GM21423 (cell line): ENCODE measurements around the gene KAZN.

Experiments used
- ATAC-seq: cut with Tn5 transposase; IDR thresholded peaks from one replicate; pipeline ENCODE4 v1.9.1; 2021; ENCODE audit warnings: mild to moderate bottlenecking, moderate library complexity; ENCODE audit not compliant: unreplicated experiment

The KAZN gene

GRCh38 chr1:15141935-15142539 is 543.6 kb downstream of the KAZN start:
- ATAC-seq, result no peak

- ATAC-seq, result no peak
Observed at GRCh38 chr1:15145327-15145726, 546.8 kb downstream of the KAZN start.

DNA sequence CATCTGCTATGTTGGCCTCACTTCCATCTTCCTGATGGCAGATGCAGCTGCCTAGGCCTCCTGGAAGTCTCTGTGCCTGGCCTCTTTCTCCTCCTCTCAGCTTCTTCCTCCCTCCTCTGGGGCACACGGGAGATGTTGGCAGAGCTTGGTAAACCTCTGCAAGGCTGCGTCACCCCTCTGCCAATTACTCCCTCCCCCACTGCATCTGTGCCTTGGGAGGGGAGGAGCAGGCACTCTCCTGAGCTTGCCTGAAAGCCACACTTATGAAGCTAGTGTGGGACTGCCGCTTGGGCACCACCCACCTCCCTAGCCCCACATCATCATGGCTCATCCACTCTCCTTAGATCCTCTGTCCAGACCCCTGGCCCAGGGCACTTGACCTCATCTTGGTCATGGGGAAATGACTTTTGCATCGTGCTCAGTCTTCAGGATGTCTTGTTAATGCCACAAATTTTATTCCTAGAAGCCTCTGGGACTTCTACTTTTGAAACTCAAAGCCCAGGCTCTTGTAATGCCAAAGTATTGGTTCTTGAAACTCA is 547.7 kb downstream of the KAZN start:
- no peak for ATAC-seq

- no peak for ATAC-seq
Observed at GRCh38 chr1:15146971-15147376, 548.5 kb downstream of the KAZN start.

GRCh38 chr1:15148004-15148403 is 549.5 kb downstream of the KAZN start:
- ATAC-seq, result no peak

DNA sequence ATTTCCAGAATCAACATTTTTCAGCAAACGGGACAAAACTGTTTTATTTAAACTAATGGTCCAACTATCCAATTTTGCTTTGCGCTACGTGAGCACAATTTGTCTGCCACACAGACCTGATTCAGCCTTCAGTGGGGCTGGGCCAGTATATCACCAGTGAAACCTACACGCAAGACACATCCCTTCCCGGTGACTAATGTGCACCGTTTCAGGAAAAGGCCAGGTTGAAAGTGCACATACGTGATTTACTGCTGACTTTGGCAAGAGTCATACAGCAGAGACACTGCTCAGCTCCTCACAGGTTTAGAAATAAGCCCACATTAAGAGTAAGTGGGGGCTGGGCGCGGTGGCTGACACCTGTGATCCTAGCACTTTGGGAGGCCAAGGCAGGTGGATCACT is 550.0 kb downstream of the KAZN start:
- ATAC-seq, result no peak

GRCh38 chr1:15148941-15149340 is 550.5 kb downstream of the KAZN start:
- ATAC-seq, result no peak

DNA sequence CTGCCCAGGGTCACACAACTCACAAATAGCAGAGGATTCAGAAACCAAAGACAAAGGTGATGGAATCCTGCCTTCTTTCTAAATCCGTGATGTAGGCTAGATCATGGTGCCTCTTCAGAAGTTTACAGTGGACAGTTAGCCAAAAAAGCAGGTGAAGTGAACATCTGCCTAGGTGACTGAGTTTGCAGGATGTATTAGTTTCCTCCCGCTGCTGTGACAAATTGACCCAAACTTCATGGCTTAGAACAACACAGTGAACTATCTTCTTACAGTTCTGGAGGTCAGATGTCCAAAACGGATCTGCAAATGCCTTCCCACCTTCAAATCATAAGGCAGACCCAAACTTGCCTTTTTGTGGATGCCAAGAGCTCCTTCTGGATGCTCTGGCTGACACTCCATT is 551.9 kb downstream of the KAZN start:
- no peak for ATAC-seq

DNA sequence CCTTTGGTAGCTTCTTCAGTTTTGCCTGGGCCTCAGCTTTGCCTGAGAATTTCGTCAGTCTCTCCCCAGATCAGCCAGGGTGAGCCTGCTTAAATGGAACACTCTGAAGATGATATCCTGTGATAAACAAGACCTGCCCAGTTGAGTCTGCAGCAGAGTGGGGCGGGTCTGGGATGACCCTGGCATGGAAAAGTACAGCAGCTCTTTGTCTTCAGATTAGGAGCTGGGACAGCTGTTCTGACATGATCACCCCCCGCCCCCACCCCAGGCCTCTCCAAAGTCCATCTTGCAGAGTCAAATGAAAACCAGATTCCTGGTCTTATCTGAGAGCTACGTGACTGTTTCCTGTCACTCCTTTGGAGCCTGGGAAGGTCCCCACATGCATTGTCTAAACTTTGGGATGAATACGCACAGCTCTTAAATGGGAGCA is 552.9 kb downstream of the KAZN start:
- no peak for ATAC-seq

DNA sequence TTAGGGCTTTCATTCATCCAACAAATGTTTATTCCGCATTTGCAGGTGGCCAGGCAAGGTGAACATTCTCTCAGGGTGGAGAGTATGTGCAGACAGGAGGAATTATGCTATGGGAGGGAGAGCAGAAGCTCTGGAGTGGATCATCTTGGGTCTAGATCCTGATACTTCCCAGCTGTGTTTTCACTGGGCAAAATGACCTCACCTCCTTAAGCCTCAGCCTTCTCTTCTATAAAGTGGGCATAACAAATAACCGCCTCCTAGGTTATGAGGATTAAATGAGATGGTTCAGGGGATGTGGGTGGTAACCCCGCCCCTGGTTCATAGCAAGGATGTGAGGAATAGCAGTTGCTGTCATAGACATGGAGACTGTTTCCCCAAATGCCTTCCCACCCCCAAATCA is 553.4 kb downstream of the KAZN start:
- no peak for ATAC-seq

- ATAC-seq, result no peak
Observed at GRCh38 chr1:15152318-15153183, 554.1 kb downstream of the KAZN start.

DNA sequence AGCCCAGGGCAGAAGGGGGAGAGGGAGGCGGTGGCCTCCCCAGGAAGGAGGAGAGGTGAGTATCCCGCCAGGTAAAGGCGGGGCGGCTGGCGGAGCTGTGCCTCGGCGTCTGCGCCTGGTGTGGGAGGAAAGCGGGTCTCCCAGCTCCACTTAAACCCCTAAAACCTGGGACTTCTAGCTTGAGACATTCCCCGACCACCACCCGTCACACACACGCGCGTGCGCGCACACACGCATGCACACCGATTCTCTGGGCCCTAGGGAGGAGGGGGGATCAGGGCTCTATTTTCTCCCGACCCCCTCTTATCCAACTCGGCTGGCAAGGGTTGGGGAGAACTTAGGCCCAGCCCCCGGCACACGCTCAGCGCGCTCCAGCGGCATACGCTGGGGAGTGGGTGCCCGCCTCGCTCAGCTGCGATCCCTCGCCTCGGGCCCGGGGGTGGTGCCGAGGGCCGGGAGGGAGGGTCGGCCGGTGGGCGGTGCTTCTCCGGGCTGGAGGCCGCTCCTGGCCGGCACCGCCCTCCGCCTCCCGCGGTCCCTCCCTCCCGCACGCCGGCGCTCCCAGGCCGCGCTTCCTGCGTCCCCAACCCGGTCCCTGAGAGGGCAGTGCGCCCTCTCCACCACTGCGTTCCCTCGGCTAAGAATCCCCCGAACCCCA is 554.8 kb downstream of the KAZN start, which contains the start of gene TMEM51:
TSS of gene TMEM51 (plus strand) at position 564 of the 658 bp plus-strand sequence. CDS start 61,341 bp downstream, outside the sequence.
- no peak for ATAC-seq

DNA sequence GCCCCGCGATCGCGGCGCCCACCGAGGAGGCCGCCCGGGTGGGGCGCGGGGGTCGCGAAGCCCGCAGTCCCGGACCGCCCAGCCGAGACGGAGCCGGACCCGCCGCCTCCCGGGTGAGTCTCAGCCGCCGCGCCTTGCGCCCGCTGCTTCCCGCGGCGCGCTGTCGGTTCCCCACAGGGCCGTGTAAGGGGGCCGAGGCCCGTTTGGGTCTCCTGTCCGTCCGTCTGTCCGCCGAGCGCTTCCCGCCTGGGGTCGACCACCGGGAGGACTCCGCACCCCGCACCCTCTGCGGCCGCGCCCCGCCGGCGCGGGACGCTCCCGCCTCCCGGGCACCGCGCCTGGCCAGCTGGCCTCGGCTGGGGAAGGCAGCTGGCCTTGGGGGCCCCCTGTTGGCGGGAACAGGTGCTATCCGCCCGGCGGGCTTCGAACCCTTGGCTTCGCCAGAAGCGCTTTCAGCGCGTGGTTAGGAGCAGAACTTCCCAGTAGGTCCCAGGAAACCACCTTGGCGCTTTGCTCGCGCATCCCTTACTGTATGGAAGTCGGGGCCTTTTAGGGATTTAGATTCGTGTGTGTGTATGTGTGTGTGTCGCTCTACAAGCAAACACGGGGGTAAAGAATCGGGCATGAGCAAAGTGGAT is 555.5 kb downstream of the KAZN start:
- no peak for ATAC-seq

DNA sequence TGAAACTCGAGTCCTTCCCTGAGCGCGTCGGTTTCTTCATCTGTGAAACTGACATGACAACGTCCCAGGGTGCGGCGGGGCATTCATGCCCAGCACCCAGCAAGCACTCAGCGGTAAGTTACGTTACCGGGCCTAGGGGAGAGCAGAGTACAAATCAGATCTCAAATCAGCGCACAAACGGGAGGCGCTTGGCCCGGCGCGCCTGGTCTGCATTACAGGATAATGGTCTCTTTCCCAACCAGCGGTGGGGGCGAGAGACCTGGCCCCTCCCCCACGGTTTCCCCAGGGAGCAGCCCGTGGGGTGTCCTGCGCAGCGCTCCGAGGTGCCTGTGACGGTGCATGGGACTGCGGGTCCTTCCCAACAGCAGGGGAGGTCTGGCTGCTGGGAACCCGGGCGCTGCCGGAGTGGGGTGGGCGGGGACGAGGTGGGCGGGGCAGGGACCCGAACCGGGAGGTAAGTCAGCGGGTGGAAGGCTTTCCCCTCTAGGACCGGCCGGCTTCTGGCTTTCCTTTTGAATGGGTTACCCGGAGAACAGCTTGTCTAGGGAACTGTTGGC is 556.1 kb downstream of the KAZN start:
- ATAC-seq, result no peak

DNA sequence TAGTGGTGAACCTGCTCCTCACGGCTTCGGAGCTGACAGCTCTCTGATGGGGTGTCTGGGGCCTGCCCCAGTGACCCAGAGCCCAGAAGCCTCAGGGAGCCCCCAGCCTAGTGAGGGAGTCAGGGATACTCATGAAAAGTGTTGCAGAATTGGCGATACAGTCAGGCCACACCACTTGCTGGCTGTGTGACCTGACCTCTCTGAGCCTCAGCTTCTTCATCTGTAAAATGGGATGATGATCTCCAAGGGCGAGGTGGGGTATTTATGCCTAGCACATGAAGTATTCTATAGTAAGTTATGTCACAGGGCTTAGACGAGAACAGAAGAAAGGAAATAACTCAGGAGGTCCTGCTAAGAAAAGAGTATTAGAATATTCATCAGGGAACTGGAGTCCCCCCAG is 556.7 kb downstream of the KAZN start:
- ATAC-seq, result no peak

- no peak for ATAC-seq
Observed at GRCh38 chr1:15155888-15156741, 557.6 kb downstream of the KAZN start.

DNA sequence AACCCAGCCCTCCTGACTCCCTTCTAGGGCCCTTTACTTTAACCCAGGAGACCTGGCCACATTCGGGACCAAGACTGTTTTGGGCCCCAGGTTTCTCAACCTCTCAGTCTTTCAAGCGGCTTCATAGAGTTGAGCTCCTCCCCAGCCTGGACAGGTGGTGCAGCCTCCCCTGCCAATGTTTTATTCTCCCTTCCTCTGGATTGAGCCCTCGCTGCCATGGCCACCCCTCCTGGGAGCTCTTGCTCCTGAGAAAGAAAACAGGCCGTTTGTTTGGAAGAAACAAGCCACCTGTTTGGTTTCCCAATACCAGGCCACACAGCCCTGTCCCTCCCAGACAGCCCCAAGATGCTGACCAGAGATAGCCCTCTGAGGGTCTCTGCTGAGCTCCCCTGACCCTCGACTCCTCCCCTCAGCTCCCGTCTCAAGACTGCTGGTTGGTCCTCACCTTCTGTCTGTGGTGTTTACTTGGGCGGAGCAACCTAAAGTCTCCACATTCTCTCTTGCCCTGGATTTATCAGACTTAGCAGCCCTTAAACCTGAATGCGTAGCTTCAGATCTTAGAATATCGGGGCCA is 558.4 kb downstream of the KAZN start:
- no peak for ATAC-seq

DNA sequence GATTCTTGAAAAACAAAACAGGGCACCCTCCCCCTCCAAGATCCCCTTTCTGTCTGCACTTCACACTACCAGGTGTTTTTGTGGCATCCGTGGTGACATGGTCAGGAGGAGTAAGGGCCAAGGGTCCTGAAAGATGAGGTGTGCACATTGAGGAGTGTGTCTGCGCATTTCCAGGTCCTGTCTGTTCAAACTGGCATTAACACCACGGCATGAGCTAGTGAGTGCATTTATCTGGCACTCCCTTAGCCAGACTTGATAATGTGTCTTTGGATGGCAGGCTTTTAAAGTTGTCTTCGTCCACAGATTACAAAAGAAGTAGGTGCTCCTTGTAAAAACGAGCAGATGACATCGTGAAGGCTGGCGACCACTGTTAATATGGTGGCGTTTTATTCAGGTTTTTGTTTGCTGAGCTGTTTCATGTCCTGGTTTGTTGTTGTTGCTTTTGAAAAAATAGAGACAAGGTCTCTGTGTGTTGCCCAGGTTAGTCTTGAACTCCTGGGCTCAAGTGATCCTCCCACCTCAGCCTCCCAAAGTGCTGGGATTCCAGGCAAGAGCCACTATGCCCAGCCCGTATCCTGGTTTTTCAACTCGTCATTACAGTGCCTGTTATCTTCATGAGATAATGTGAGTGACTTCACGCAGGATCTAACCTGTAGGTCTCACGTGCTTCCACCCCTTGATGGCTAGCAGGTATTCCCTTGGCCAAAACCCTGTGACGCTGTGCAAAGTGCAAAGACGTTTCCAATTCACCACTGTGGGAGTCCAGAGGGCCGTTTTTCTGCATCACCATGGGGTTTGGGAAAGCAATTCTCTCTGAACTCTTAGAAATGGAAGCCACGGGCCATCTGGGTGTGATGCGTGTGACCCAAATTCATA is 559.3 kb downstream of the KAZN start:
- no peak for ATAC-seq
